ENCODE measurements around the gene VIPAS39. TPM values are rescaled to one million over a fixed set of nuclear protein-coding genes. Genes with fewer than 3 reads are reported as not detected.

The VIPAS39 gene
- total RNA-seq, 1 experiment from 2014 or later, result 18.5 TPM

- Histone ChIP-seq H3K14ac (ENCODE audit: insufficient read depth, low read length) (no peak overlapping the region), H3K4me1 (ENCODE audit: insufficient read depth, low read length) (no peaks in the 10 kb centered on the region; the same call in 1 of the 2 replicates), H3K23me2 (ENCODE audit: insufficient read length, low read depth, low read length, poor library complexity, severe bottlenecking) (no peaks in the 10 kb centered on the region), H3K23ac (ENCODE audit: insufficient read length, low read depth, low read length) (no peak overlapping the region), H3T11ph (ENCODE audit: low read length) (no peak overlapping the region), H2BK12ac (ENCODE audit: insufficient read length, low read depth, low read length) (no peak overlapping the region), H2BK20ac (ENCODE audit: low read depth, low read length, poor library complexity, severe bottlenecking) (no peak overlapping the region), H3K27ac (ENCODE audit: insufficient read length, low read depth, low read length) (no peak overlapping the region), H2AFZ (ENCODE audit: low read length) (no peak overlapping the region), H3K9me3 (ENCODE audit: control insufficient read depth, low read depth, low read length) (no peaks in the 10 kb centered on the region), H4K91ac (ENCODE audit: insufficient read length, low read depth, low read length) (no peak overlapping the region), H3K18ac (ENCODE audit: insufficient read length, low read depth, low read length) (no peak overlapping the region), H4K5ac (ENCODE audit: insufficient read length, low read depth, low read length) (no peak overlapping the region), H3K9ac (ENCODE audit: extremely low read depth, insufficient read length, low read length) (no peak overlapping the region), H2AK5ac (ENCODE audit: insufficient read length, low read length) (no peak overlapping the region), H4K8ac (replicated peaks; ENCODE audit: insufficient read length, low read depth, low read length) (no peak overlapping the region), H2BK5ac (ENCODE audit: insufficient read length, low read length) (no peak overlapping the region), H3K4ac (ENCODE audit: low read depth, low read length) (no peak overlapping the region), H2BK15ac (ENCODE audit: low read depth, low read length) (no peak overlapping the region), H2BK120ac (ENCODE audit: low read depth, low read length, poor library complexity, severe bottlenecking) (no peak overlapping the region), H3K79me2 (ENCODE audit: insufficient read depth, low read length) (no peaks in the 10 kb centered on the region), H3K4me2 (ENCODE audit: insufficient read depth, insufficient read length, low read length) (no peak overlapping the region), H4K20me1 (ENCODE audit: control insufficient read depth, insufficient read depth, insufficient read length) (no peaks in the 10 kb centered on the region), H3K56ac (ENCODE audit: insufficient read length, low read depth, low read length) (no peak overlapping the region), H3K79me1 (ENCODE audit: insufficient read depth, low read depth, low read length, poor library complexity, severe bottlenecking) (no peaks in the 10 kb centered on the region), H3K27me3 (ENCODE audit: insufficient read depth, low read length) (no peaks in the 10 kb centered on the region)
- peaks cover 9% of the 10 kb centered on the region in 2 experiments for H3K4me1 Mint-ChIP-seq
- TF ChIP-seq CTCF (conservative IDR thresholded peaks at IDR 0.05), result no peak
- H3K36me3 Mint-ChIP-seq (ENCODE audit: insufficient read depth in 1 of 3, low read depth in 3 of 3), result peaks cover 15 to 54% (median 42%) of the 10 kb centered on the region in 3 experiments
- WGBS (ENCODE audit: extremely low coverage, insufficient read length, low lambda C conversion rate), result no CpG with 5 or more reads among the region's 2 CpGs
- peaks cover 22 to 25% of the 10 kb centered on the region in 2 experiments for H3K9me3 Mint-ChIP-seq
- DNase-seq, result no peak
- no peak overlapping the region for H3K4me3 Mint-ChIP-seq
- no peak overlapping the region for H3K27ac Mint-ChIP-seq
- no peaks in the 10 kb centered on the region for H3K27me3 Mint-ChIP-seq (ENCODE audit: low read depth)
Measured at GRCh38 chr14:77421201-77421600, 36.2 kb downstream of the VIPAS39 start.
